Liver (tissue), 9 donors: Measurements from ENCODE around the gene HIPK2. TPM values are rescaled to one million over a fixed set of nuclear protein-coding genes. Genes with fewer than 3 reads are reported as not detected.

ENCODE experiments used
- DNase-seq: peaks from one replicate; pipeline ENCODE4 v3.0.0-alpha.2; 2017; ENCODE audit warnings: low spot score
- H3K27ac ChIP-seq, 2 donors: one replicate each; pipeline ENCODE4 v1.7.0; 2013; ENCODE audit warnings: inconsistent platforms in 2 of 2, low read length in 2 of 2, control low read depth in 1 of 2, low read depth in 1 of 2, mild to moderate bottlenecking in 1 of 2
- H3K27me3 ChIP-seq, 4 donors: one replicate each; pipeline versions ENCODE4 v1.6.1 to v1.7.0; 2013; ENCODE audit warnings: low read length in 3 of 4, inconsistent platforms in 1 of 4, mild to moderate bottlenecking in 1 of 4, moderate library complexity in 1 of 4; ENCODE audit not compliant: control insufficient read depth in 4 of 4, insufficient read depth in 4 of 4
- H3K36me3 ChIP-seq, 4 donors: one replicate each; pipeline versions ENCODE4 v1.6.1 to v1.7.0; 2013; ENCODE audit warnings: low read length in 3 of 4, mild to moderate bottlenecking in 3 of 4, low read depth in 1 of 4, moderate library complexity in 1 of 4; ENCODE audit not compliant: control insufficient read depth in 4 of 4, insufficient read depth in 3 of 4
- H3K4me1 ChIP-seq, 4 donors: one replicate each; pipeline versions ENCODE4 v1.6.1 to v1.7.0; 2013; ENCODE audit warnings: low read length in 3 of 4, mild to moderate bottlenecking in 3 of 4, moderate library complexity in 1 of 4; ENCODE audit not compliant: control insufficient read depth in 4 of 4, insufficient read depth in 4 of 4
- H3K4me3 ChIP-seq, 3 donors: one replicate each; pipeline versions ENCODE4 v1.6.1 to v1.7.0; 2013; ENCODE audit warnings: low read length in 3 of 3, control low read depth in 1 of 3, low read depth in 1 of 3, mild to moderate bottlenecking in 1 of 3
- H3K9ac ChIP-seq, 2 donors: one replicate each; pipeline ENCODE4 v1.7.0; 2013; ENCODE audit warnings: low read length in 2 of 2, mild to moderate bottlenecking in 2 of 2, moderate library complexity in 2 of 2, control low read depth in 1 of 2, low read depth in 1 of 2
- H3K9me3 ChIP-seq, 4 donors: one replicate each; pipeline versions ENCODE4 v1.6.1 to v1.7.0; 2013; ENCODE audit warnings: low read length in 3 of 4; ENCODE audit not compliant: control insufficient read depth in 4 of 4
- ATF3 ChIP-seq: IDR thresholded peaks from 2 replicates; pipeline ENCODE4 v1.6.1; 2016; ENCODE audit warnings: antibody characterized with exemption
- EGR1 ChIP-seq, 2 donors: IDR thresholded peaks; 2 replicates each; pipeline ENCODE4 v1.6.1; 2016 to 2018; ENCODE audit warnings: antibody characterized with exemption in 2 of 2, low read depth in 2 of 2
- FOXA1 ChIP-seq: IDR thresholded peaks from 2 replicates; pipeline ENCODE4 v1.6.1; 2016; ENCODE audit warnings: antibody characterized with exemption
- FOXA2 ChIP-seq: IDR thresholded peaks from 2 replicates; pipeline ENCODE4 v1.6.1; 2016; ENCODE audit warnings: antibody characterized with exemption
- GABPA ChIP-seq, 2 donors: IDR thresholded peaks in 1 of 2; conservative IDR thresholded peaks in 1 of 2; 2 replicates each; pipeline ENCODE4 v1.6.1; 2016; ENCODE audit warnings: antibody characterized with exemption in 2 of 2, mild to moderate bottlenecking in 1 of 2, moderate library complexity in 1 of 2
- HNF4A ChIP-seq, 2 donors: conservative IDR thresholded peaks; 2 replicates each; pipeline ENCODE4 v1.6.1; 2016; ENCODE audit warnings: antibody characterized with exemption in 2 of 2, mild to moderate bottlenecking in 2 of 2
- HNF4G ChIP-seq: IDR thresholded peaks from 2 replicates; pipeline ENCODE4 v1.6.1; 2016; ENCODE audit warnings: antibody characterized with exemption
- JUND ChIP-seq, 2 donors: IDR thresholded peaks; 2 replicates each; pipeline ENCODE4 v1.6.1; 2016; ENCODE audit warnings: antibody characterized with exemption in 2 of 2
- MAX ChIP-seq: IDR thresholded peaks from 2 replicates; pipeline ENCODE4 v1.6.1; 2016; ENCODE audit warnings: antibody characterized with exemption
- NR2F2 ChIP-seq: IDR thresholded peaks from 2 replicates; pipeline ENCODE4 v1.6.1; 2016; ENCODE audit warnings: antibody characterized with exemption
- RAD21 ChIP-seq, 2 donors: IDR thresholded peaks; 2 replicates each; pipeline ENCODE4 v1.6.1; 2016; ENCODE audit warnings: antibody characterized with exemption in 2 of 2, mild to moderate bottlenecking in 2 of 2
- REST ChIP-seq: IDR thresholded peaks from 2 replicates; pipeline ENCODE4 v1.6.1; 2016; ENCODE audit warnings: antibody characterized with exemption, mild to moderate bottlenecking
- RXRA ChIP-seq, 2 donors: IDR thresholded peaks; 2 replicates each; pipeline ENCODE4 v1.6.1; 2017 to 2018; ENCODE audit warnings: antibody characterized with exemption in 2 of 2, mild to moderate bottlenecking in 1 of 2
- SP1 ChIP-seq: IDR thresholded peaks from 2 replicates; pipeline ENCODE4 v1.6.1; 2018; ENCODE audit warnings: antibody characterized with exemption, mild to moderate bottlenecking
- TAF1 ChIP-seq: conservative IDR thresholded peaks from 2 replicates; pipeline ENCODE4 v1.6.1; 2016; ENCODE audit warnings: antibody characterized with exemption, mild to moderate bottlenecking
- YY1 ChIP-seq: IDR thresholded peaks from 2 replicates; pipeline ENCODE4 v1.6.1; 2016; ENCODE audit warnings: antibody characterized with exemption, mild to moderate bottlenecking
- ZBTB33 ChIP-seq: IDR thresholded peaks from 2 replicates; pipeline ENCODE4 v1.6.1; 2016; ENCODE audit warnings: antibody characterized with exemption
- WGBS: extraction: QIAGEN DNeasy Blood & Tissue Kit; methylation state at CpG from one replicate; pipeline ENCODE4 v1.1.7; 2013; 5-methylcytosine and 5-hydroxymethylcytosine counted together
- polyA plus RNA-seq, 2 donors: library from polyadenylated mRNA; stranded (reverse) in 1 of 2; unstranded in 1 of 2; fragments of 200-250 nt in 1 of 2; fragments of >200 nt in 1 of 2; fragmentation: Nextera tagmentation in 1 of 2; extraction: Ambion mirVana in 1 of 2; gene quantifications; one replicate each; pipeline versions ENCODE4 v1.2.1 to v1.2.3, GENCODE V29; 2013 to 2015
- total RNA-seq, 2 donors: library from RNA; depleted of rRNA; stranded (reverse); fragments of >200 nt; gene quantifications; one replicate each; pipeline ENCODE4 v1.2.3, GENCODE V29; 2014
- donor health status: healthy.
- donor health status: healthy.
- donor health status: healthy.
- donor health status: healthy.
- donor health status: healthy.

HIPK2 gene
- total and polyA plus RNA-seq, 4 donors, result 13.1 to 48.8 (median 16.6) TPM

- Histone ChIP-seq H3K9ac (no peak overlapping the region), H3K27ac (peak overlapping the region; percentile 51 to 75)
These were observed 104.0 kb downstream of the HIPK2 start for GRCh38 chr7:139673762-139674161.

GRCh38 chr7:139673230-139673629, 104.6 kb downstream of the HIPK2 start:
- no peak overlapping the region for H3K9ac ChIP-seq
- H3K27me3 ChIP-seq, result no peaks in the 10 kb centered on the region
- no peak for DNase-seq
- H3K27ac ChIP-seq, result peak overlapping the region; percentile 22 to 51
- 76% methylated on average over 5 of the region's 5 CpGs for WGBS
- H3K9me3 ChIP-seq, result no peaks in the 10 kb centered on the region
- TF ChIP-seq RXRA (IDR thresholded peaks at IDR 0.05), result no peak
- no peak for TF ChIP-seq TAF1
- TF ChIP-seq YY1, result no peak
- no peak for TF ChIP-seq RAD21 (IDR thresholded peaks at IDR 0.05)
- TF ChIP-seq REST, result no peak
- no peak for TF ChIP-seq FOXA2
- TF ChIP-seq GABPA (IDR thresholded peaks at IDR 0.05 in 1 of 2, conservative IDR thresholded peaks at IDR 0.05 in 1 of 2), result no peak
- TF ChIP-seq FOXA1, result no peak
- TF ChIP-seq SP1, result no peak
- H3K4me1 ChIP-seq, result peaks cover 16 to 38% (median 33%) of the 10 kb centered on the region in 4 donors
- no peaks in the 10 kb centered on the region for H3K36me3 ChIP-seq
- H3K4me3 ChIP-seq, result no peak overlapping the region

More at GRCh38 chr7:139673762-139674161, 104.0 kb downstream of the HIPK2 start:
- WGBS, result 84% methylated on average over 6 of the region's 6 CpGs
- no peak for DNase-seq
- Histone ChIP-seq H3K27me3 (no peaks in the 10 kb centered on the region), H3K36me3 (no peaks in the 10 kb centered on the region), H3K4me3 (no peak overlapping the region), H3K4me1 (peaks cover 16 to 38% (median 33%) of the 10 kb centered on the region in 4 donors), H3K9me3 (no peaks in the 10 kb centered on the region)
- TF ChIP-seq HNF4A (conservative IDR thresholded peaks at IDR 0.05) (no peak), REST (no peak), EGR1 (IDR thresholded peaks at IDR 0.05; ENCODE audit: low read depth in 2 of 2) (no peak), ATF3 (no peak), TAF1 (no peak), HNF4G (no peak), NR2F2 (no peak), JUND (IDR thresholded peaks at IDR 0.05) (no peak), RAD21 (IDR thresholded peaks at IDR 0.05) (no peak), FOXA2 (no peak), ZBTB33 (no peak), MAX (no peak), RXRA (IDR thresholded peaks at IDR 0.05) (no peak)
